Fibroblast of the conjunctiva (primary cell): ENCODE data around the gene AMTN.

Experiments used
- DNase-seq: peaks from one replicate; pipeline ENCODE4 v3.0.0-alpha.2; 2010; ENCODE audit warnings: low read depth

AMTN gene

DNA sequence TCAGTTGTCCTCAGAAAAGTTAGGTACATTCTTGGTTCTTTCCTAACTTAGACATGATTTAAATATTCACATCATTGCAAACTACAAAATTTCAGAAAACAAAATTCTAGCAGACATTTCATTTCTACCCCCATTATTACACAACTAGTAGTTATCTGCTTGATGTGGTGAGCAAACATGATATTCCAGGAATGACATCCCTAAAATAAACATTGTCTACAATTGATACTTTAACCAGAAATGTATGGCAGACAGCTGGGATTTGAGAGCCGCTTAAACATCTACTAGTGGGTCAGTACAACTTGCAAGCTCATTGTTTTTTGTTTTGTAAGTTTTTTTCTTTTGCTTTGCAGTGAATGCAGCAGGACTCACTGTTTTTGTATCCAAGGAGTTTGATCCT, 41.6 kb downstream of the AMTN start:
- DNase-seq = no peak

DNA sequence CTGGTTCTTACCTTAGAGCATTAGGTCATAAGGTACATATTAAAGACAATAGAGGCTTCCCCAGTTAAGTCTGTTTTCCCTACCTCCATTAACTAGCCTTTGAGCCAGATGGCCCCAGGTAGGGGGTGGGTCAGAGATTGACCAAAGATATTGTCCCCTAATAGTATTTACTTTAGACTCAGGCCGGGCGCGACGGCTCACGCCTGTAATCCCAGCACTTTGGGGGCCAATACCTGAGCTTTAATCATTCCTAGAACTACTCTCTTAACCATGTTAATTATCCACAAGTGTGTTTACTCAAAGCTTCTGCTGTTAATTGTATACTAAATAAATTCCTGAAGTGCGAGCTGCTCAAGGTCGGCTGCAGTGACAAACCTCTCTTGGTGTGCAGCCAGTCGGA, 45.7 kb downstream of the AMTN start:
- no peak for DNase-seq

DNA sequence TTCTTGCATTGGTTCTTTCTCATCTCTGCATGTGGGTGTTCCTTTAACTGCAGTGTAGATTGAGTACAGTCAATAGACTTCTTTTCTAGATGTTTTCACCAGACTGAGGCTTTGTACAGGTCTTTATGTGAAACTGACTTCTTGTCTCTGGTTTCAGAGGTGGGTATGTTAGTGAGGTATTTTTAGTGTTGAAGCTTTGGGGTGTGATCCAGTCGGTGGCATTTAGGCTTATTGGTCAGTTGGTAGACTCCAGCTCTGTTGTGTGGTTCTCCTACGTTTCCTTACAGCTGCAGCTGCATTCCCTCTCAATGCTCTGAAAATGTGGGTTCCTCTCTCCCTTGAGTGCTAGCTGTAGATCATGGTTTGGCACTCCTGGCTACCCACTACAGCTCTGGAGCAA, 52.4 kb downstream of the AMTN start:
- no peak for DNase-seq

DNA sequence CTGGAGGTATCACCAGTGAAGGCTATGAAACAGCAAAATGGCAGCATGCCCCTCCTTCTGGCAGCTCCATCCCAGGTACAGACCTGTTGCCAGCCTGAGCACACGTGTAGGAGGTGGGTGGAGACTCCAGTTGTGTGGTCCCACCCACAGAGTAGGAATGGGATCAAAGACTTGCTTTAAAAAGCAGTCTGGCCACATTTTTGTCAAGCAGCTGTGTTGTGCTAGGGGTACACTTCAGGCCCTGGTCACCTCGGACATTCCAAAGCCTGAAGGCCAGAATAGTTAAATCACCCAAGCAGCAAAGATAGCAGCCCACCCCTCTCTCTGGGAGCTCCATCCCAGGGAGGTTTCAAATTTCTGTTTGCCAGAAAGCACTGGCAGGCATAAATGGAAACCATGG, 53.4 kb downstream of the AMTN start:
- no peak for DNase-seq

DNA sequence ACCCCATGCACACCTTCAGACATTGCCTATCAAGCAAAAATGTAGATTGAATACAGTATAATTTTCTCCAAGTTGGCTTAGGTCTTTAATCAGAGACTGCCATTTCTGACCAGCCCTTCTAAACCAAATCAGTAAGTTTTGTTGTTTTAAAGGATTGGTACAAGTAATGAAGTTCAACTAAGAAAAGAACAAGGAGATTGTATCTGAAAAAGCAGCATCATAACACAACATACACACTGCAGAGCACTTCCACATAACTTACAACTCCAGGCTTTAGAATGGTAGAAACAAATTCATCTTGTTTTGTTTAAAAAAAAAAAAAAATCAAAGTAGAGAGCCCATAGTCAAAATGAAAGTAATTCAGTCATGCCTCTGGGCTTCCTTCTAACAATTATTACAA, 57.6 kb downstream of the AMTN start:
- no peak for DNase-seq

DNA sequence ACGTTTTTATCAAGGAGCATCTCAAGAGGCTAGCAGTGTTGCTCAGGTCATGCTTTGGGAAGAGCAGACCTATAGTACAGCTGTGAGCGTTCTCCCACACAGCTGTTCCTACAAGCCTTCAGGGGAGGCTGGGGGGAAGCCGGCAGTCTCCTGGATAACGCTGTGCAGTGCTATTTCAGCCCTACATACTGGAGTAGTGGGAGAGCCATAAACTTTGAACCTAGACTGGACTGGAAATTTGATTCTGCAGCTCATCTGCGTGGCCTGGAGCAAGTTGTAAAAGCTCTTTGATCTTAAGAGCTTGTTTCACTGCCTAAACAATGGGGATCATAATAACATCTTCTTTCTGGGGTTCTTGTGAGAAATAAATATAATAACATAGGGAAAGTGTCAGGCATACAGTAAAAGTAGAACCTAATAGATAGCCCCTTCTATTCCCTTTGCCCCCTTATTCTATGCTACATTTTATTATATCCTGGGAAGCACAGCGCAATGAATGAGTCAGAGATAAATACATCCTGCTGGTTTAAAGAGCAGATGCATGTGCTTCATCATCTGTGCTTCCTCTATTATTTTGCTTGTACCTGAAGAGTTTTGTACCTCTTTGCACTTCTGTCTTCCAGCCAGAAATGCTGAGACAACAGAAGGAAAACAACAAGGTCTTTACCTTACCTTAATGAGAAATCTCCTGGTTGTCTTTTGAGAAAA, 59.0 kb downstream of the AMTN start:
- DNase-seq = no peak

DNA sequence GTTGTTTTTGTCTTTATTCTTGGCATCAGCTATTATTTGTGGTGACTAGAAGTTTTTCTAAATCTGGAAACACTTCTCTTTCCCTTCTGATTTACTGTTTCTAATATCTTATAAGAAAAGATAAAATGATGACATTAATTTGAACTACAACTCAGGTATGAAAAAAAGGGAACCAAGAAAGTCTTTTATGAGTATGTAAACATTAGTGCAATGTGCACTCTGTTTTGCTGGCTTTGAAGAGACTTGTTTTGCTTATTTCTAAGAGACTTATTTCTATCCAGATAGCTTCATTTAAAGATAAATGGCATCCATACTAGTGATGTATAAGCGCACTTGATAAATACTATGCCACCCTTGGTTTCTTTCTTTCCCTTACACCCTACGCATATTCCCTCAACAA, 63.6 kb downstream of the AMTN start:
- no peak for DNase-seq
